ENCODE data around the gene ST7. TPM values are rescaled to one million over a fixed set of nuclear protein-coding genes. Genes with fewer than 3 reads are reported as not detected.

Gene ST7
- total RNA-seq, 1 donor from 2014 or later, result 48.6 TPM

DNA sequence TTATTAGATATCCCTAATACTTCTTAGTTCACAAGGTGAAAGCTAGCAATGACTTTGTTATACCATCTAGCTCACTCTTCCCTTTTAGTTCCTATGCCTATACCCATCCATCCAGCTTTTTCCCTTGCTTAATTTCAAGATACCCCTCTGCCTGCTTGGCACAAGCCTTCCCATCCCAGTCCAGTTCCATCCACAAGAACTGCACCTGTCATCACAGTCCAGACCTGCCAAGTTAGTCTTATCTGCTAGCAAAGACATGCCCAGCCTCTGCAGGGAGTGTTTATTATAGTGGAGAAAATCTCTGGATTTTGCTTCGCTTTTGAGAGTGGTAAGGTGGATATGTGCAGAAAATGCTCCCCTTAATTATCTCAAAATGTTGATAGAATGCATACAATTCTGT, 158.2 kb downstream of the ST7 start:
- Histone ChIP-seq H3K27ac (no peak overlapping the region), H3K27me3 (no peaks in the 10 kb centered on the region), H3K9me3 (no peaks in the 10 kb centered on the region), H3K36me3 (no peaks in the 10 kb centered on the region), H3K4me1 (peaks cover 9% of the 10 kb centered on the region), H3K4me3 (no peak overlapping the region)
- ATAC-seq (no peak), DNase-seq (no peak)
- intact Hi-C loops (cut with DNase I), result loop anchor here (10.0 kb wide), 1 partner anchor 127 kb away; no protein-coding TSS in a partner anchor
- TF ChIP-seq, protein P1, sequence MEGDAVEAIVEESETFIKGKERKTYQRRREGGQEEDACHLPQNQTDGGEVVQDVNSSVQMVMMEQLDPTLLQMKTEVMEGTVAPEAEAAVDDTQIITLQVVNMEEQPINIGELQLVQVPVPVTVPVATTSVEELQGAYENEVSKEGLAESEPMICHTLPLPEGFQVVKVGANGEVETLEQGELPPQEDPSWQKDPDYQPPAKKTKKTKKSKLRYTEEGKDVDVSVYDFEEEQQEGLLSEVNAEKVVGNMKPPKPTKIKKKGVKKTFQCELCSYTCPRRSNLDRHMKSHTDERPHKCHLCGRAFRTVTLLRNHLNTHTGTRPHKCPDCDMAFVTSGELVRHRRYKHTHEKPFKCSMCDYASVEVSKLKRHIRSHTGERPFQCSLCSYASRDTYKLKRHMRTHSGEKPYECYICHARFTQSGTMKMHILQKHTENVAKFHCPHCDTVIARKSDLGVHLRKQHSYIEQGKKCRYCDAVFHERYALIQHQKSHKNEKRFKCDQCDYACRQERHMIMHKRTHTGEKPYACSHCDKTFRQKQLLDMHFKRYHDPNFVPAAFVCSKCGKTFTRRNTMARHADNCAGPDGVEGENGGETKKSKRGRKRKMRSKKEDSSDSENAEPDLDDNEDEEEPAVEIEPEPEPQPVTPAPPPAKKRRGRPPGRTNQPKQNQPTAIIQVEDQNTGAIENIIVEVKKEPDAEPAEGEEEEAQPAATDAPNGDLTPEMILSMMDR (IDR thresholded peaks at IDR 0.05), result no peak

DNA sequence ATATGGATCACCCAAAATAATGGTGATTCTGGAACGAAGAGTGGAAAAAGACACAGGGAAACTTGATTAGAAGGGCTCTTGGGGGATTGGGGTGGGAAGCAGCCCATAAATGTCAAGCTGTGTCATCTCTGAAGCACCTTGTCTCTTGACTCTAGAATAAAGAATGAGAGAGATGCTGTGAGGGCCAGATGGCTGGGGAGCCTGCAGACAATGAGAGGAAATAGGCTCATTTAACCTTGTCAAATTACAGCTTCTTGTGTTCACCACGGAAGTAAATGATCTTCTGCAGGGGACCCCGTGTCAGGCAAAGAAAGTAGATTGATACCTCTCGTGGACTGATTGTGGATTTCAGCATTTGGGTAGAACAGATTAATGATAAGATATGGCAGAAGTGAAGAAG, 159.3 kb downstream of the ST7 start:
- ATAC-seq (no peak), DNase-seq (no peak)
- Histone ChIP-seq H3K27me3 (no peaks in the 10 kb centered on the region), H3K27ac (no peak overlapping the region), H3K4me3 (no peak overlapping the region), H3K36me3 (no peaks in the 10 kb centered on the region), H3K9me3 (no peaks in the 10 kb centered on the region), H3K4me1 (peaks cover 9% of the 10 kb centered on the region)
- intact Hi-C loops (cut with DNase I), result loop anchor here (10.0 kb wide), 1 partner anchor 128 kb away; no protein-coding TSS in a partner anchor
- TF ChIP-seq, protein P1 (IDR thresholded peaks at IDR 0.05), result no peak

DNA sequence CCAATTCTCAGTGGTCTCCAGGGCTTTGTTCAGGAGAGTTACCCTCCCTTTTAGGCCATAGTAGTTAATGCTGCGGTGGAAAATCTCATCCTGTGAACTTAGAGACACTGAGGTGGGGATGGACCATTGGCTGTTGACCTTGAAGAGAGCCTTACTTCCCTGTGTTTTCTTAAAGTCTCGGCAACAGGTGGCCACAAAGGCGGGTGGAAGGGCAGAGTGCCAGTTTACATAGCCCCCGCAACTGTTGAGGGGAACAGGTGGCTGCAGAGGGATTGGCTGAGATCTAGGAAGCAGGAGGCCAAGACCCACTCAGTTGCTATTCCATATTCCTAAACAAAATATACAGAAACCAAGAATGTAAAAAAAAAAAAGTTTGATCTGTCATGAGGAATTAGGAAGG, 160.6 kb downstream of the ST7 start:
- ATAC-seq (no peak), DNase-seq (no peak)
- Histone ChIP-seq H3K36me3 (no peaks in the 10 kb centered on the region), H3K27me3 (no peaks in the 10 kb centered on the region), H3K4me1 (peaks cover 9% of the 10 kb centered on the region), H3K9me3 (no peaks in the 10 kb centered on the region), H3K4me3 (no peak overlapping the region), H3K27ac (no peak overlapping the region)
- intact Hi-C loops (cut with DNase I), result loop anchor here (10.0 kb wide), 1 partner anchor 129 kb away; no protein-coding TSS in a partner anchor
- TF ChIP-seq, protein P1 (IDR thresholded peaks at IDR 0.05), result no peak

DNA sequence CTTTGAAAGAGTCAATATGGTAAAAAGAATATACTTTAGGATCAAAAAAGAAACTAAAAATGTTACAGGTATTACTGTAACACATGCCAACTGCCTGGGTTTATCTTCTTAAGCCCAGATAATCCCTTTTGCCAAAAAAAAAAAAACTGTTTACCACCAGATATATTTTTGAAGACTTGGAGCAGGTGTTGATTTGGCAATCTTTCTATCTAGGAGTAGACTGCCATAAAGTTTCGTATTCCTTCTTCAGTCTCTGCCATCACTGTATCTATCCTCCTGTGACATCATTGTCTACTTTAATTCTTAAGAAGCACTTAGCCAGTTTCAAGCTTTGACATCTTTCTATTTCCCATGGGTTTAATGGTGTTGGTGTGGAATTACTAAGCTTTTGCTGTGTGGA, 161.0 kb downstream of the ST7 start:
- Histone ChIP-seq H3K4me3 (no peak overlapping the region), H3K27me3 (no peaks in the 10 kb centered on the region), H3K9me3 (no peaks in the 10 kb centered on the region), H3K4me1 (peaks cover 9% of the 10 kb centered on the region), H3K27ac (no peak overlapping the region), H3K36me3 (no peaks in the 10 kb centered on the region)
- TF ChIP-seq, protein P1 (IDR thresholded peaks at IDR 0.05), result no peak
- DNase-seq (no peak), ATAC-seq (no peak)
- intact Hi-C loops (cut with DNase I), result loop anchor here (10.0 kb wide), 1 partner anchor 129 kb away; no protein-coding TSS in a partner anchor

DNA sequence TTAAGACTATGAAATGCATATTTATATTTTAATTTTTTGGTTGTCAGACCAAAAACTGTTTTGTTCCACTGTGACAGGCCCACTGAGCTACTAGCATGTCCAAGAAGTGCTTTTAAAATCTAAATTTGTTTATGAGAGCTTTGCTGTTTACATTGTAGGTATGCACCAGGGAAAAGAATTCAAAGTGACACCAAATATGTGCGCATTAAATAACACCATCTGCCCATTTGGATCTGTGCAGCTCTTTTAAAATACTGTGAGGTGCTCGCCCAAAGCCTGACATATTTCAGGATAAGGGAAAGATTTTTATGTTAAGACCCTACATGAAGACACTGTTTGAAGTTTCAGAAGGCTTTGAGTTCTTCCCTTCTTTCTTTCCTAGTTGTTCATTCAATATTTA, 162.9 kb downstream of the ST7 start:
- DNase-seq, result no peak
- Histone ChIP-seq H3K27ac (no peak overlapping the region), H3K36me3 (no peaks in the 10 kb centered on the region), H3K27me3 (no peaks in the 10 kb centered on the region), H3K4me3 (no peak overlapping the region), H3K9me3 (no peaks in the 10 kb centered on the region), H3K4me1 (peaks cover under 1% of the 10 kb centered on the region)
- ATAC-seq, result no peak
- intact Hi-C loops (cut with DNase I), result loop anchor here (10.0 kb wide), 1 partner anchor 131 kb away; no protein-coding TSS in a partner anchor
- TF ChIP-seq, protein P1 (IDR thresholded peaks at IDR 0.05), result no peak

DNA sequence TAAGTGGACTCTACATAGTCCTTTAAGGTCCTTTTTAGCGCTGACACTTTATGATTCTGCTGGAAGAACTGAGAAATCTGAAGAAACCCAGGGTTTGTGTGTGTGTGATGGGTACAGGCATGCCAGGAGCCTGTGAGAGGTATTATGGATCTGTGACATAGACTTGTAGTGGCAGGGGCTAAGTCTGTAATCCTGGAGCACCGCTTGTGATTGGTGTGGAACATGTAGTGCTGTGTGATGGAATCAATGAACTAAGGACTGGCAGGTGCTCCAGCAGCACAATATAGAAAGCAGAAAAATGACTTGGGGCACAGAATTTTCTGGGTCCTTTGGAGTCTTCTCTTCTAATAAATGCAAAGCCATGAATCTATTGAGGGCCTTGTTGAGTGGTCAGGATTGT, 163.9 kb downstream of the ST7 start:
- intact Hi-C loops (cut with DNase I), result loop anchor here (10.0 kb wide), 1 partner anchor 132 kb away; no protein-coding TSS in a partner anchor
- Histone ChIP-seq H3K4me3 (no peak overlapping the region), H3K27me3 (no peaks in the 10 kb centered on the region), H3K9me3 (no peaks in the 10 kb centered on the region), H3K36me3 (no peaks in the 10 kb centered on the region), H3K27ac (no peak overlapping the region), H3K4me1 (no peaks in the 10 kb centered on the region)
- ATAC-seq (no peak), DNase-seq (no peak)
- TF ChIP-seq, protein P1 (IDR thresholded peaks at IDR 0.05), result no peak
